ENCODE data around the gene MAML2. TPM values are rescaled to one million over a fixed set of nuclear protein-coding genes. Genes with fewer than 3 reads are reported as not detected.

Gene MAML2
- total and polyA plus RNA-seq, 9 of the 15 experiments (the other 6 are each of a cell fraction or from before 2014, with no cell fraction given), result 0.79 to 6.8 (median 4.8) TPM

DNA sequence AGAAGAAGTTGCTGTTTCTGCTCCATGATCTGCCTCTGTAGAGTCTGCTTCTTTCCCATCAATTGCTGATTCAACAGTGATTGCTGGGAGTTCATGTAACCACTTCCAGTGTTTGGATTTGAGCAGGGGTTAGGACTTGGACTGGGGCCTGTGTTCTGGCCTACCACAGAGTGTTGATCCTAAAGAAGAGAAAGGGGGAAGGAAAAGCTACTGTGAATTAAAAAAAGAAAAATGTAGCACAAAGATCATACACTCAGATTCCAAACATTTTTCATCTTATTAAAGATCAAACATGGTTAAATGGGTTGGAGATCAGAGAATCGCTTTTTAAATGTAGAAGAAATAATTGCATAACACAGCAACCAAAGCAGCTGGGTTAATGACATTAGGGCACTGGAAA lies 351.4 kb downstream of the MAML2 start:
- ATAC-seq (no peak), FAIRE-seq (no peak), DNase-seq (ENCODE audit: extremely low read depth in 1 of 4, low spot score in 3 of 4) (no peak)
- POLR2A ChIA-PET, result interaction anchor here (0.6 kb wide), 1 partner anchor 1941 kb away, joined by 3 read pairs; no protein-coding TSS in a partner anchor
- Histone ChIP-seq H3K79me2 (ENCODE audit: control insufficient read depth, insufficient read depth, low read length) (no peaks in the 10 kb centered on the region), H3K4me2 (ENCODE audit: insufficient read depth, low read length) (no peak overlapping the region), H4K20me1 (replicated peaks; ENCODE audit: control insufficient read depth, insufficient read depth, low read length) (no peaks in the 10 kb centered on the region), H3K9ac (ENCODE audit: insufficient read depth in 1 of 2, low read depth in 2 of 2, low read length in 2 of 2) (no peak overlapping the region), H3K9me3 (replicated peaks; ENCODE audit: control insufficient read depth, insufficient read depth, low read depth, low read length) (no peaks in the 10 kb centered on the region), H3K9me1 (ENCODE audit: control insufficient read depth, insufficient read depth, low read length) (no peaks in the 10 kb centered on the region), H3K27me3 (ENCODE audit: control insufficient read depth in 2 of 2, insufficient read depth in 2 of 2, low read length in 2 of 2) (no peaks in the 10 kb centered on the region), H3K4me3 (no peak overlapping the region), H3K27ac (ENCODE audit: extremely low read depth, low read depth, low read length) (no peak overlapping the region), H2AFZ (ENCODE audit: low read depth, low read length) (no peak overlapping the region), H3K36me3 (ENCODE audit: control insufficient read depth, insufficient read depth, low read length) (no peaks in the 10 kb centered on the region), H3K4me1 (replicated peaks in 1 of 2; ENCODE audit: control insufficient read depth in 2 of 2, insufficient read depth in 2 of 2, low read length in 2 of 2) (no peaks in the 10 kb centered on the region)
- WGBS (ENCODE audit: insufficient coverage, low coverage, missing lambda C conversion rate), result 67% methylated on average over 1 of the region's 1 CpG
- in situ Hi-C loops (cut with MboI) (no loop called here), intact Hi-C loops (cut with micrococcal nuclease) (no loop called here)
- CTCF ChIA-PET (ENCODE audit: low intra/inter-chr PET ratio), result no interaction called here
- no TSS peak for BruUV-seq (replicated peaks)
- TF ChIP-seq MGA (IDR thresholded peaks at IDR 0.05) (no peak), ZNF507 (tag; conservative IDR thresholded peaks at IDR 0.05) (no peak)

Measured in K562 (cell line).